Measurements from ENCODE around the gene DLGAP4.

The DLGAP4 gene

GRCh38 chr20:36277546-36277945 lies 28.6 kb upstream of the DLGAP4 start:
- Histone ChIP-seq H3K27me3 (ENCODE audit: insufficient read depth, low read length) (no peaks in the 10 kb centered on the region), H3K36me3 (ENCODE audit: insufficient read depth, low read length) (no peaks in the 10 kb centered on the region), H3K9ac (ENCODE audit: low read depth, low read length) (no peak overlapping the region), H3K4me3 (ENCODE audit: low read length) (no peak overlapping the region), H3K9me3 (ENCODE audit: insufficient read depth, low read depth, low read length) (no peaks in the 10 kb centered on the region), H3K4me1 (ENCODE audit: insufficient read depth, low read length) (no peaks in the 10 kb centered on the region), H3K27ac (ENCODE audit: low read depth, low read length) (no peak overlapping the region)
- WGBS: 84% methylated on average over 9 of the region's 9 CpGs

- H3K36me3 ChIP-seq (ENCODE audit: insufficient read depth, low read length): no peaks in the 10 kb centered on the region
- H3K4me3 ChIP-seq (ENCODE audit: low read length): no peak overlapping the region
- WGBS: 85% methylated on average over 5 of the region's 5 CpGs
- H3K9ac ChIP-seq (ENCODE audit: low read depth, low read length): no peak overlapping the region
- no peak overlapping the region for H3K27ac ChIP-seq (ENCODE audit: low read depth, low read length)
- no peaks in the 10 kb centered on the region for H3K27me3 ChIP-seq (ENCODE audit: insufficient read depth, low read length)
- no peaks in the 10 kb centered on the region for H3K9me3 ChIP-seq (ENCODE audit: insufficient read depth, low read depth, low read length)
- no peaks in the 10 kb centered on the region for H3K4me1 ChIP-seq (ENCODE audit: insufficient read depth, low read length)
Observed at GRCh38 chr20:36279362-36279761, 26.8 kb upstream of the DLGAP4 start.

- 86% methylated on average over 6 of the region's 6 CpGs for WGBS
- no peaks in the 10 kb centered on the region for H3K9me3 ChIP-seq (ENCODE audit: insufficient read depth, low read depth, low read length)
- H3K36me3 ChIP-seq (ENCODE audit: insufficient read depth, low read length): no peaks in the 10 kb centered on the region
- H3K4me3 ChIP-seq (ENCODE audit: low read length): no peak overlapping the region
- no peaks in the 10 kb centered on the region for H3K27me3 ChIP-seq (ENCODE audit: insufficient read depth, low read length)
- H3K4me1 ChIP-seq (ENCODE audit: insufficient read depth, low read length): no peaks in the 10 kb centered on the region
- H3K27ac ChIP-seq (ENCODE audit: low read depth, low read length): no peak overlapping the region
- no peak overlapping the region for H3K9ac ChIP-seq (ENCODE audit: low read depth, low read length)
Observed at GRCh38 chr20:36279776-36280175, 26.4 kb upstream of the DLGAP4 start.

GRCh38 chr20:36281785-36282380 lies 24.3 kb upstream of the DLGAP4 start:
- Histone ChIP-seq H3K27ac (ENCODE audit: low read depth, low read length) (no peak overlapping the region), H3K27me3 (ENCODE audit: insufficient read depth, low read length) (no peaks in the 10 kb centered on the region), H3K9ac (ENCODE audit: low read depth, low read length) (no peak overlapping the region), H3K9me3 (ENCODE audit: insufficient read depth, low read depth, low read length) (no peaks in the 10 kb centered on the region), H3K4me3 (ENCODE audit: low read length) (no peak overlapping the region), H3K36me3 (ENCODE audit: insufficient read depth, low read length) (no peaks in the 10 kb centered on the region), H3K4me1 (ENCODE audit: insufficient read depth, low read length) (no peaks in the 10 kb centered on the region)
- 92% methylated on average over 10 of the region's 10 CpGs for WGBS

GRCh38 chr20:36284751-36285150 lies 21.4 kb upstream of the DLGAP4 start:
- Histone ChIP-seq H3K9ac (ENCODE audit: low read depth, low read length) (no peak overlapping the region), H3K4me3 (ENCODE audit: low read length) (no peak overlapping the region), H3K27ac (ENCODE audit: low read depth, low read length) (no peak overlapping the region), H3K9me3 (ENCODE audit: insufficient read depth, low read depth, low read length) (no peaks in the 10 kb centered on the region), H3K4me1 (ENCODE audit: insufficient read depth, low read length) (no peaks in the 10 kb centered on the region), H3K36me3 (ENCODE audit: insufficient read depth, low read length) (no peaks in the 10 kb centered on the region), H3K27me3 (ENCODE audit: insufficient read depth, low read length) (no peaks in the 10 kb centered on the region)
- WGBS: 98% methylated on average over 5 of the region's 5 CpGs

GRCh38 chr20:36285746-36286447 lies 20.2 kb upstream of the DLGAP4 start:
- no peaks in the 10 kb centered on the region for H3K4me1 ChIP-seq (ENCODE audit: insufficient read depth, low read length)
- H3K4me3 ChIP-seq (ENCODE audit: low read length): no peak overlapping the region
- H3K9me3 ChIP-seq (ENCODE audit: insufficient read depth, low read depth, low read length): no peaks in the 10 kb centered on the region
- no peak overlapping the region for H3K27ac ChIP-seq (ENCODE audit: low read depth, low read length)
- H3K27me3 ChIP-seq (ENCODE audit: insufficient read depth, low read length): no peaks in the 10 kb centered on the region
- 83% methylated on average over 10 of the region's 11 CpGs for WGBS
- H3K9ac ChIP-seq (ENCODE audit: low read depth, low read length): no peak overlapping the region
- H3K36me3 ChIP-seq (ENCODE audit: insufficient read depth, low read length): no peaks in the 10 kb centered on the region

- H3K9ac ChIP-seq (ENCODE audit: low read depth, low read length): no peak overlapping the region
- H3K4me1 ChIP-seq (ENCODE audit: insufficient read depth, low read length): no peaks in the 10 kb centered on the region
- no peaks in the 10 kb centered on the region for H3K9me3 ChIP-seq (ENCODE audit: insufficient read depth, low read depth, low read length)
- no peaks in the 10 kb centered on the region for H3K36me3 ChIP-seq (ENCODE audit: insufficient read depth, low read length)
- peaks cover 7% of the 10 kb centered on the region; the same call in 1 of the 2 replicates for H3K27me3 ChIP-seq (ENCODE audit: insufficient read depth, low read length)
- no peak overlapping the region for H3K27ac ChIP-seq (ENCODE audit: low read depth, low read length)
- no peak overlapping the region for H3K4me3 ChIP-seq (ENCODE audit: low read length)
- WGBS: 82% methylated on average over 5 of the region's 5 CpGs
Observed at GRCh38 chr20:36297656-36298055, 8.5 kb upstream of the DLGAP4 start.

- 88% methylated on average over 3 of the region's 3 CpGs for WGBS
- Histone ChIP-seq H3K27ac (ENCODE audit: low read depth, low read length) (no peak overlapping the region), H3K27me3 (ENCODE audit: insufficient read depth, low read length) (peaks cover 9% of the 10 kb centered on the region), H3K4me3 (ENCODE audit: low read length) (no peak overlapping the region), H3K9ac (ENCODE audit: low read depth, low read length) (no peak overlapping the region), H3K4me1 (ENCODE audit: insufficient read depth, low read length) (no peaks in the 10 kb centered on the region), H3K36me3 (ENCODE audit: insufficient read depth, low read length) (no peaks in the 10 kb centered on the region), H3K9me3 (ENCODE audit: insufficient read depth, low read depth, low read length) (no peaks in the 10 kb centered on the region)
Observed at GRCh38 chr20:36298061-36298460, 8.1 kb upstream of the DLGAP4 start.

- peaks cover 18% of the 10 kb centered on the region for H3K27me3 ChIP-seq (ENCODE audit: insufficient read depth, low read length)
- 93% methylated on average over 11 of the region's 11 CpGs for WGBS
- no peaks in the 10 kb centered on the region for H3K4me1 ChIP-seq (ENCODE audit: insufficient read depth, low read length)
- no peaks in the 10 kb centered on the region for H3K36me3 ChIP-seq (ENCODE audit: insufficient read depth, low read length)
- no peaks in the 10 kb centered on the region for H3K9me3 ChIP-seq (ENCODE audit: insufficient read depth, low read depth, low read length)
- H3K27ac ChIP-seq (ENCODE audit: low read depth, low read length): no peak overlapping the region
- H3K9ac ChIP-seq (ENCODE audit: low read depth, low read length): no peak overlapping the region
- no peak overlapping the region for H3K4me3 ChIP-seq (ENCODE audit: low read length)
Observed at GRCh38 chr20:36298795-36299339, 7.3 kb upstream of the DLGAP4 start.

- Histone ChIP-seq H3K9me3 (ENCODE audit: insufficient read depth, low read depth, low read length) (no peaks in the 10 kb centered on the region), H3K4me1 (ENCODE audit: insufficient read depth, low read length) (no peaks in the 10 kb centered on the region), H3K36me3 (ENCODE audit: insufficient read depth, low read length) (no peaks in the 10 kb centered on the region), H3K4me3 (ENCODE audit: low read length) (no peak overlapping the region), H3K9ac (ENCODE audit: low read depth, low read length) (no peak overlapping the region), H3K27ac (ENCODE audit: low read depth, low read length) (no peak overlapping the region), H3K27me3 (ENCODE audit: insufficient read depth, low read length) (peaks cover 23% of the 10 kb centered on the region)
- 87% methylated on average over 4 of the region's 4 CpGs for WGBS
Observed at GRCh38 chr20:36299459-36299858, 6.7 kb upstream of the DLGAP4 start.

- H3K9me3 ChIP-seq (ENCODE audit: insufficient read depth, low read depth, low read length): no peaks in the 10 kb centered on the region
- H3K4me3 ChIP-seq (ENCODE audit: low read length): no peak overlapping the region
- H3K9ac ChIP-seq (ENCODE audit: low read depth, low read length): no peak overlapping the region
- peaks cover 40% of the 10 kb centered on the region for H3K27me3 ChIP-seq (ENCODE audit: insufficient read depth, low read length)
- 85% methylated on average over 7 of the region's 7 CpGs for WGBS
- no peaks in the 10 kb centered on the region for H3K36me3 ChIP-seq (ENCODE audit: insufficient read depth, low read length)
- no peaks in the 10 kb centered on the region for H3K4me1 ChIP-seq (ENCODE audit: insufficient read depth, low read length)
- H3K27ac ChIP-seq (ENCODE audit: low read depth, low read length): no peak overlapping the region
Observed at GRCh38 chr20:36301359-36302119, 4.6 kb upstream of the DLGAP4 start.
